ENCODE data around the gene LTO1.

- no peak for TF ChIP-seq CTCF (IDR thresholded peaks at IDR 0.05)
- TF ChIP-seq POLR2A (IDR thresholded peaks at IDR 0.05), result no peak
These were observed 21.7 kb downstream of the LTO1 start for GRCh38 chr11:69653406-69653960.

Data from lower leg skin (tissue), 3 donors.